K562 (cell line): ENCODE results near the gene NRSN2. TPM values are rescaled to one million over a fixed set of nuclear protein-coding genes. Genes with fewer than 3 reads are reported as not detected.

ENCODE experiments used
- CEBPG ChIP-seq, 3 experiments: fragments of 200-800 bp in 1 of 3; sonication (Bioruptor generic) in 1 of 3; sonication (generic) in 1 of 3; formaldehyde crosslinking in 1 of 3; IDR thresholded peaks in 2 of 3; conservative IDR thresholded peaks in 1 of 3; 2 replicates each; pipeline versions ENCODE4 v1.6.1 to v1.8.0; 2016 to 2022; ENCODE audit warnings: missing compliant biosample characterization in 2 of 3, missing genetic modification characterization in 2 of 3, mild to moderate bottlenecking in 1 of 3, missing genetic modification reagents in 1 of 3
- CTCFL ChIP-seq: IDR thresholded peaks from 2 replicates; pipeline ENCODE4 v1.6.1; 2011; ENCODE audit warnings: borderline replicate concordance, low read depth, mild to moderate bottlenecking, moderate library complexity, low read length; ENCODE audit not compliant: insufficient read depth, poor library complexity, severe bottlenecking
- MGA ChIP-seq: fragments of 450-650 bp; IDR thresholded peaks from 2 replicates; pipeline ENCODE4 v1.6.1; 2016; ENCODE audit warnings: mild to moderate bottlenecking, moderate library complexity
- NR2C1 ChIP-seq, 2 experiments: fragments of 450-650 bp; IDR thresholded peaks; 2 replicates each; pipeline ENCODE4 v1.6.1; 2017; ENCODE audit warnings: mild to moderate bottlenecking in 2 of 2, antibody characterized with exemption in 1 of 2, inconsistent platforms in 1 of 2, missing compliant biosample characterization in 1 of 2, missing genetic modification characterization in 1 of 2
- NRF1 ChIP-seq, 2 experiments: fragments of 450-650 bp; IDR thresholded peaks in 1 of 2; conservative IDR thresholded peaks in 1 of 2; 2 replicates each; pipeline ENCODE4 v1.6.1; 2014; ENCODE audit warnings: mild to moderate bottlenecking in 2 of 2
- SAFB ChIP-seq: fragments of 200-400 bp; formaldehyde crosslinking; IDR thresholded peaks from 2 replicates; pipeline ENCODE4 v1.6.1; 2017; ENCODE audit warnings: low read depth, low read length, borderline replicate concordance
- XRCC3 ChIP-seq: fragments of 450-650 bp; IDR thresholded peaks from 2 replicates; pipeline ENCODE4 v1.6.1; 2017; ENCODE audit warnings: mild to moderate bottlenecking, moderate library complexity
- ZBTB34 ChIP-seq: fragments of 250-450 bp; sonication (Bioruptor Pico); IDR thresholded peaks from 2 replicates; pipeline ENCODE4 v1.8.0; 2021; ENCODE audit warnings: mild to moderate bottlenecking, moderate library complexity
- ZNF232 ChIP-seq: sonication (generic); formaldehyde crosslinking; IDR thresholded peaks from 2 replicates; pipeline ENCODE4 v1.8.0; 2022; ENCODE audit warnings: mild to moderate bottlenecking, missing genetic modification reagents
- polyA plus RNA-seq, 8 experiments: library from polyadenylated mRNA; depleted of rRNA in 4 of 8; stranded (reverse) in 5 of 8; unstranded in 3 of 8; fragments of >200 nt; fragmentation: Nextera tagmentation in 2 of 8; fragmentation: Illumina TruSeq in 1 of 8; extraction: Ambion mirVana in 2 of 8; extraction: Trizol in 1 of 8; gene quantifications; 2 replicates each; pipeline versions ENCODE4 v1.2.1 to v1.2.3, GENCODE V29; 2011 to 2014; ENCODE audit warnings: inconsistent platforms in 1 of 8, missing spikeins in 1 of 8
- total RNA-seq, 7 experiments: library from RNA; depleted of rRNA in 6 of 7; stranded (reverse); fragments of >200 nt in 6 of 7; fragmentation: Illumina TruSeq in 2 of 7; extraction: Trizol in 2 of 7; gene quantifications; 2 replicates each; pipeline versions ENCODE4 v1.2.1 to v1.2.3, GENCODE V29; 2011 to 2021; ENCODE audit warnings: low replicate concordance in 1 of 7

Gene NRSN2
- total and polyA plus RNA-seq, 9 of the 15 experiments (the other 6 are each of a cell fraction or from before 2014, with no cell fraction given): 7.5 to 29.7 (median 11.1) TPM

GRCh38 chr20:362271-363254, 15.7 kb downstream of the NRSN2 start (continued):
- TF ChIP-seq CTCFL: no peak
- TF ChIP-seq MGA: peak; percentile 95
- peak; percentile 99 for TF ChIP-seq CEBPG (CRISPR knock-in tag; IDR thresholded peaks at IDR 0.05)
- TF ChIP-seq CEBPG (tag; conservative IDR thresholded peaks at IDR 0.05 in 1 of 2, IDR thresholded peaks at IDR 0.05 in 1 of 2): peak; percentile 78 to 92
- no peak for TF ChIP-seq ZNF232 (CRISPR knock-in tag)
- no peak for TF ChIP-seq SAFB
- no peak for TF ChIP-seq NR2C1 (IDR thresholded peaks at IDR 0.05)
- TF ChIP-seq NR2C1 (tag; IDR thresholded peaks at IDR 0.05): peak; percentile 85
- TF ChIP-seq XRCC3: no peak
- no peak for TF ChIP-seq NRF1 (conservative IDR thresholded peaks at IDR 0.05 in 1 of 2, IDR thresholded peaks at IDR 0.05 in 1 of 2)
- peak; percentile 65; the same call in 1 of the 2 replicates for TF ChIP-seq ZBTB34 (CRISPR knock-in tag)
